ENCODE measurements around the gene MCRS1. TPM values are rescaled to one million over a fixed set of nuclear protein-coding genes. Genes with fewer than 3 reads are reported as not detected.

The MCRS1 gene
- total RNA-seq, 1 experiment from 2014 or later, result 86.8 TPM

DNA sequence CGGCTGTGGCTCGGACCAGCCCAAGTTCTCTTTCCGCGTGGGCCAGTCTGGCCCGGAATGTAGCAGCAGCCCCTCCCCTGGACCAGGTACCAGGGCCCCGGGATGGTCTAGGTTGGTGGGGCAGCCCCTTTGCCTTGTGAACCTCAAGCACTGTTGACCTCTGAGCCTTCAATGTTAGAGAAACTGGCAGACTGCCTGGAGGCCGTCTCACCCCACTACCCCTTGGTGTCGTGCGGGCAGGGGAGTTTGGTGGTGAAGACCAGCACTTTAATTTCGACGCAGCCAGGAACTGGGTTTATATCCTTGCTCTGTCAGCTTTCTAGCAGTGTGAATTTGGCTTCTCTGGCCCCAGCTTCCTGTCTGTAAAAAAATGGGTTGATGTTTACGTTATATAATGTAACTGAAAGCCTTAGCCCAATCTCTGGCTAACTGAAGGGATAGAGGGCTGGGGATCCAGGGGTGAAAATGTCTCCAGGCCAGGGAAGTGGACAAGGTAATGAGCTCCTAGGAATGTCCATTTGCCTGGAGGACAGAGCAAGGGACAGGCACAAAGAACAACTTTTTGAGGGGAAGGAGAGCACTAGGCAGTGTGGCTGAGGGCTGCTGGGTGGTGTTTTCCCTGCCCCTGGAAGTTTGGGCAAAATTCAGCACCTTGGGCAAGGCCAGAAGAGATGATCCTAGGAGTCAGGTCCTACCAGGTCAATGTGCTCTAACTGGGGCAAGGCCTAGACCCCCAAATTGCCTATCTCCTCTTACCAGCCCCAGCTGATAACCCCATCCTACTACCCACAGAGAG, 11.4 kb downstream of the MCRS1 start:
- TSS peak; percentile 11 for BruUV-seq (replicated peaks)
- no peak overlapping the region for H3K9ac ChIP-seq (ENCODE audit: low read length)
- intact Hi-C loops (cut with micrococcal nuclease), result no loop called here
- H3F3A ChIP-seq (ENCODE audit: low read length, unreplicated experiment), result no peaks in the 10 kb centered on the region
- no peaks in the 10 kb centered on the region for H3K4me1 ChIP-seq (ENCODE audit: insufficient read depth, low read length)
- peaks cover 6% of the 10 kb centered on the region for H3K36me3 ChIP-seq (ENCODE audit: low read depth, low read length)
- H4K20me1 ChIP-seq (ENCODE audit: low read length), result no peaks in the 10 kb centered on the region
- ATAC-seq (no peak), DNase-seq (no peak)
- H3K9me2 ChIP-seq (replicated peaks; ENCODE audit: low read length), result no peaks in the 10 kb centered on the region
- H3K4me3 ChIP-seq (ENCODE audit: low read length), result no peak overlapping the region
- H3K27me3 ChIP-seq (ENCODE audit: low read length), result no peaks in the 10 kb centered on the region
- no peak overlapping the region for H3K4me2 ChIP-seq (ENCODE audit: low read length)
- no peaks in the 10 kb centered on the region for H3K9me3 ChIP-seq (ENCODE audit: low read length)
- POLR2A ChIA-PET (ENCODE audit: unreplicated experiment), result interaction anchor here (0.5 kb wide), 1 partner anchor 45 kb away, joined by 3 read pairs; no protein-coding TSS in a partner anchor
- CTCF ChIA-PET, result interaction anchor here (0.6 kb wide), 2 partner anchors 24 to 198 kb away, joined by 3 read pairs; no protein-coding TSS in a partner anchor
- no peaks in the 10 kb centered on the region for H3K79me2 ChIP-seq (ENCODE audit: low read length)
- no peak for TF ChIP-seq EZH2phosphoT487 (IDR thresholded peaks at IDR 0.05; ENCODE audit: borderline replicate concordance, low read length)
- no peak for TF ChIP-seq EZH2 (IDR thresholded peaks at IDR 0.05; ENCODE audit: low read length, unreplicated experiment)
- TF ChIP-seq, protein P1, sequence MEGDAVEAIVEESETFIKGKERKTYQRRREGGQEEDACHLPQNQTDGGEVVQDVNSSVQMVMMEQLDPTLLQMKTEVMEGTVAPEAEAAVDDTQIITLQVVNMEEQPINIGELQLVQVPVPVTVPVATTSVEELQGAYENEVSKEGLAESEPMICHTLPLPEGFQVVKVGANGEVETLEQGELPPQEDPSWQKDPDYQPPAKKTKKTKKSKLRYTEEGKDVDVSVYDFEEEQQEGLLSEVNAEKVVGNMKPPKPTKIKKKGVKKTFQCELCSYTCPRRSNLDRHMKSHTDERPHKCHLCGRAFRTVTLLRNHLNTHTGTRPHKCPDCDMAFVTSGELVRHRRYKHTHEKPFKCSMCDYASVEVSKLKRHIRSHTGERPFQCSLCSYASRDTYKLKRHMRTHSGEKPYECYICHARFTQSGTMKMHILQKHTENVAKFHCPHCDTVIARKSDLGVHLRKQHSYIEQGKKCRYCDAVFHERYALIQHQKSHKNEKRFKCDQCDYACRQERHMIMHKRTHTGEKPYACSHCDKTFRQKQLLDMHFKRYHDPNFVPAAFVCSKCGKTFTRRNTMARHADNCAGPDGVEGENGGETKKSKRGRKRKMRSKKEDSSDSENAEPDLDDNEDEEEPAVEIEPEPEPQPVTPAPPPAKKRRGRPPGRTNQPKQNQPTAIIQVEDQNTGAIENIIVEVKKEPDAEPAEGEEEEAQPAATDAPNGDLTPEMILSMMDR (conservative IDR thresholded peaks at IDR 0.05; ENCODE audit: low read depth, low read length), result no peak
- H3K27ac ChIP-seq (ENCODE audit: low read length), result no peak overlapping the region
- H2AFZ ChIP-seq (ENCODE audit: low read length), result no peak overlapping the region

- POLR2A ChIA-PET (ENCODE audit: unreplicated experiment), result interaction anchor here (0.5 kb wide), 1 partner anchor 44 kb away, joined by 3 read pairs; no protein-coding TSS in a partner anchor
- peaks cover 6% of the 10 kb centered on the region for H3K36me3 ChIP-seq (ENCODE audit: low read depth, low read length)
- no peaks in the 10 kb centered on the region for H3K27me3 ChIP-seq (ENCODE audit: low read length)
- intact Hi-C loops (cut with micrococcal nuclease), result no loop called here
- no peak overlapping the region for H3K4me2 ChIP-seq (ENCODE audit: low read length)
- H2AFZ ChIP-seq (ENCODE audit: low read length), result no peak overlapping the region
- H3K4me1 ChIP-seq (ENCODE audit: insufficient read depth, low read length), result no peaks in the 10 kb centered on the region
- H3K9ac ChIP-seq (ENCODE audit: low read length), result no peak overlapping the region
- H3K27ac ChIP-seq (ENCODE audit: low read length), result no peak overlapping the region
- no peaks in the 10 kb centered on the region for H3K9me2 ChIP-seq (replicated peaks; ENCODE audit: low read length)
- CTCF ChIA-PET, result interaction anchor here (0.6 kb wide), 1 partner anchor 197 kb away, joined by 3 read pairs; no protein-coding TSS in a partner anchor
- ATAC-seq (no peak), DNase-seq (no peak)
- no peak overlapping the region for H3K4me3 ChIP-seq (ENCODE audit: low read length)
- no peaks in the 10 kb centered on the region for H3K79me2 ChIP-seq (ENCODE audit: low read length)
- H3K9me3 ChIP-seq (ENCODE audit: low read length), result no peaks in the 10 kb centered on the region
- H4K20me1 ChIP-seq (ENCODE audit: low read length), result no peaks in the 10 kb centered on the region
- no peak for TF ChIP-seq EZH2 (IDR thresholded peaks at IDR 0.05; ENCODE audit: low read length, unreplicated experiment)
- TF ChIP-seq, protein P1 (conservative IDR thresholded peaks at IDR 0.05; ENCODE audit: low read depth, low read length), result no peak
- no peak for TF ChIP-seq EZH2phosphoT487 (IDR thresholded peaks at IDR 0.05; ENCODE audit: borderline replicate concordance, low read length)
- H3F3A ChIP-seq (ENCODE audit: low read length, unreplicated experiment), result no peaks in the 10 kb centered on the region
- BruUV-seq (replicated peaks), result no TSS peak
These were observed 12.1 kb downstream of the MCRS1 start for GRCh38 chr12:49555631-49556390.

Data from PC-3 (cell line).